Heart left ventricle (tissue), 16 donors: ENCODE measurements around the gene IFITM1. TPM values are rescaled to one million over a fixed set of nuclear protein-coding genes. Genes with fewer than 3 reads are reported as not detected.

Source experiments
- ATAC-seq, 4 donors: fragments of 200-7000 bp; cut with Tn5 transposase; one replicate each; pipeline ENCODE4 v1.9.1; 2020 to 2022; ENCODE audit warnings: moderate library complexity in 4 of 4, mild to moderate bottlenecking in 3 of 4, moderate number of reproducible peaks in 1 of 4
- DNase-seq, 5 donors: peaks; one replicate each; pipeline ENCODE4 v3.0.0-alpha.2; 2020
- H3K27ac ChIP-seq, 12 donors: fragments of 200-600 bp; sonication (generic) in 4 of 12; one replicate each; pipeline versions ENCODE4 v1.5.0 to v1.8.0; 2016 to 2022; ENCODE audit warnings: mild to moderate bottlenecking in 2 of 12
- H3K27me3 ChIP-seq, 9 donors: fragments of 200-600 bp; sonication (generic) in 2 of 9; one replicate each; pipeline versions ENCODE4 v1.5.1 to v1.8.0; 2016 to 2022; ENCODE audit warnings: mild to moderate bottlenecking in 3 of 9
- H3K36me3 ChIP-seq, 9 donors: fragments of 200-600 bp; sonication (generic) in 2 of 9; one replicate each; pipeline versions ENCODE4 v1.5.0 to v1.8.0; 2018 to 2022; ENCODE audit warnings: mild to moderate bottlenecking in 2 of 9
- H3K4me1 ChIP-seq, 12 donors: fragments of 200-600 bp; sonication (generic) in 4 of 12; one replicate each; pipeline versions ENCODE4 v1.5.0 to v1.8.0; 2016 to 2022; ENCODE audit warnings: mild to moderate bottlenecking in 3 of 12
- H3K4me3 ChIP-seq, 12 donors: fragments of 200-600 bp; sonication (generic) in 4 of 12; one replicate each; pipeline versions ENCODE4 v1.5.0 to v1.8.0; 2017 to 2022; ENCODE audit warnings: mild to moderate bottlenecking in 9 of 12, moderate library complexity in 4 of 12
- H3K9me3 ChIP-seq, 12 donors: fragments of 200-600 bp; sonication (generic) in 4 of 12; one replicate each; pipeline versions ENCODE4 v1.5.0 to v1.8.0; 2016 to 2022; ENCODE audit warnings: mild to moderate bottlenecking in 1 of 12
- POLR2A ChIP-seq, 2 donors: fragments of 450-650 bp; IDR thresholded peaks; one replicate each; pipeline ENCODE4 v1.6.1; 2017; ENCODE audit warnings: antibody characterized with exemption in 2 of 2, mild to moderate bottlenecking in 2 of 2, moderate library complexity in 2 of 2
- WGBS, 4 donors: extraction: QIAGEN DNeasy Blood & Tissue Kit in 2 of 4; methylation state at CpG; one replicate each; pipeline versions ENCODE4 v1.1.5 to v1.1.7; 2013 to 2018; 5-methylcytosine and 5-hydroxymethylcytosine counted together
- intact Hi-C, 10 donors: fragments of 100-400 bp; cut with DNase I; formaldehyde crosslinking; loops; one replicate each; pipeline versions ENCODE4 v1.11.1 to v1.14.2; 2022
- polyA plus RNA-seq, 2 donors: library from polyadenylated mRNA; stranded (reverse); fragments of 200-250 nt; gene quantifications; one replicate each; pipeline ENCODE4 v1.2.3, GENCODE V29; 2013
- total RNA-seq, 9 donors: library from RNA; depleted of rRNA in 2 of 9; stranded (reverse); fragments of >200 nt in 2 of 9; fragmentation: NEBNext Ultra II Directional in 3 of 9; extraction: Animal tissue kit (Norgen Biotek cat#: 25700) in 3 of 9; gene quantifications; one replicate each; pipeline versions ENCODE4 v1.1.0 to v1.2.4, GENCODE V29; 2016 to 2023
- TF ChIP-seq, protein P1 (sequence below), 12 donors: fragments of 200-600 bp; sonication (generic) in 4 of 12; IDR thresholded peaks; one replicate each; pipeline versions ENCODE4 v1.5.0 to v1.8.0; 2018 to 2022; ENCODE audit warnings: antibody characterized with exemption in 12 of 12, mild to moderate bottlenecking in 5 of 12
- donor health status: ischemic (EF 13 %, LVEDD 7.1; RV severe dilation, severe dysfunction).
- donor health status: healthy with polysubstance abuse.
- donor health status: DM: no; HTN: yes; CAD: no.
- donor health status: DM: no; HTN: no; CAD: no.
- donor health status: ischemic (EF 25% LVEDD 6.9; RV normal size, moderate dysfunction).
- donor health status: ischemic (EF 25% LVEDD 5.7; RV mildly dilated, moderate dysfunction).
- donor health status: healthy.
- donor health status: DM: yes; HTN: yes; CAD: no.
- donor health status: ischemic (EF 35%, LVEDD 5.7; RV mildly dilated, moderate dysfunction).
- donor health status: nonischemic (EF 11% LVEDD 7.7; RV severe dilation, severe dysfunction).
- donor health status: DM: yes; HTN: yes; CAD: no.
- donor health status: PGD.
- donor health status: ischemic (EF 29% LVEDD 5.4; RV normal size, mild dysfunction).
- donor health status: nonischemic (EF 23%, LVEDD 6.1; RV moderate dilation, normal function).

IFITM1 gene
- total and polyA plus RNA-seq, 11 donors, result 61.3 to 278 (median 132) TPM

DNA sequence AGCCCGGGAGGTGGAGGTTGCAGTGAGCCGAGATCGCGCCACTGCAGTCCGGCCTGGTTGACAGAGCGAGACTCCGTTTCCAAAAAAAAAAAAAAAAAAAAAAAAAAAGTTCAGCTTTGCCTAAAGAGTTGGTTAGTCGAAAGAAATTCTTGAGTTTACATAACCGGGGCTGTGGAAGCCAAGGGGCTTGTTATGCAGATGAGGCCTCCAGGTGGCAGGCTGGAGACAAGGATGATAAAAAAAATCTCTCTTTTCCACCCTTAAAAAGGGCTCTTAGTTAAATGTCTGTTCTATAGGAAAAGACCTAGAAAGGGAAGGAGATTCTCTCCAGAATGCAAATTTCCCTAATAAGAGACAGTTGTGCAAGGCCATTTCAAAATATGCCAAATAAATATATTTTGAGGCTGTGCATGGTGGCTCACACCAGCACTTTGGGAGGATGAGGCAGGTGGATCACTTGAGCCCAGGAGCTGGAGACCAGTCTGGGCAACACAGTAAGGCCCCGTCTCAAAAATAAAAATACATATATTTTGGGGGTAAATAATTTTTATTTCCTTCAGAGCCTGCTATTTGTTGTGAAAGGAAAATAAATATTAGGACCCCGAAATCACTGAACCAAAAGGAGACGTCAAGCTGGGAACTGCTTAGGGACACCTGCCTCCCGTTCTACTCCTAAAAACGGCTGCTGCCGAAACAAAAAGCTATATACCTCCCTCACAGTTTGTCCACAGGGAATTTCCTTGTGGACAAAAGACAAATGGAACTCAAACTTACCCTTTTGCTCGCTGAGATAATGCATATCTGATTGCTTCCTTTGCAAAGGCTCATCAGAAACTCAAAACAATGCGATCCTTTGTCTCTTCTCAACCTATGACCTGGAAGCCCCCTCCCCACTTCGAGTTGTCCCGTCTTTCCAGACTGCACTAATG, 8.7 kb upstream of the IFITM1 start:
- TF ChIP-seq, protein P1, sequence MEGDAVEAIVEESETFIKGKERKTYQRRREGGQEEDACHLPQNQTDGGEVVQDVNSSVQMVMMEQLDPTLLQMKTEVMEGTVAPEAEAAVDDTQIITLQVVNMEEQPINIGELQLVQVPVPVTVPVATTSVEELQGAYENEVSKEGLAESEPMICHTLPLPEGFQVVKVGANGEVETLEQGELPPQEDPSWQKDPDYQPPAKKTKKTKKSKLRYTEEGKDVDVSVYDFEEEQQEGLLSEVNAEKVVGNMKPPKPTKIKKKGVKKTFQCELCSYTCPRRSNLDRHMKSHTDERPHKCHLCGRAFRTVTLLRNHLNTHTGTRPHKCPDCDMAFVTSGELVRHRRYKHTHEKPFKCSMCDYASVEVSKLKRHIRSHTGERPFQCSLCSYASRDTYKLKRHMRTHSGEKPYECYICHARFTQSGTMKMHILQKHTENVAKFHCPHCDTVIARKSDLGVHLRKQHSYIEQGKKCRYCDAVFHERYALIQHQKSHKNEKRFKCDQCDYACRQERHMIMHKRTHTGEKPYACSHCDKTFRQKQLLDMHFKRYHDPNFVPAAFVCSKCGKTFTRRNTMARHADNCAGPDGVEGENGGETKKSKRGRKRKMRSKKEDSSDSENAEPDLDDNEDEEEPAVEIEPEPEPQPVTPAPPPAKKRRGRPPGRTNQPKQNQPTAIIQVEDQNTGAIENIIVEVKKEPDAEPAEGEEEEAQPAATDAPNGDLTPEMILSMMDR (IDR thresholded peaks at IDR 0.05), result peak; percentile 55 to 76 (median 64)
- no peak for TF ChIP-seq POLR2A (IDR thresholded peaks at IDR 0.05)

DNA sequence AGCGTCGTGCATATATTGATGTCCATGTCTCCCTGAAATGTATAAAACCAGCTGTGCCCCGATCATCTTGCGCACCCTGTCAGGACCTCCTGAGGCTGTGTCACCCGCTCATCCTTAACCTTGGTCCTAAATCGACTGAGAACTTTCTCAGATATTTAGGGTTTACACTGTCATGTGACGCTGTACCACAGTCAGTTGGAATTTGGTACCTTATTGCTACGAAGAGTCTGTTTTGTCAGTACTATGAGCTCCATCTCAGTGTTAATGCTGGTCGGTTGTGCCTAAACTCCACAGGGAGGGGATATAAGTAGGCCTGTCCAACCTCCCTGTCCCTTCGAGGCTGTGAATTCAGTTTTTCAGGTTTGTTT, 8.0 kb upstream of the IFITM1 start:
- peak overlapping the region in 8 of 12 donors; percentile 9 to 99 (median 84) for H3K27ac ChIP-seq
- TF ChIP-seq POLR2A (IDR thresholded peaks at IDR 0.05), result no peak
- TF ChIP-seq, protein P1 (IDR thresholded peaks at IDR 0.05), result no peak

More for the DNA sequence above, 8.7 kb upstream of the IFITM1 start:
- WGBS, 4 donors, result 33 to 39% (median 34%) methylated on average over 19 of the region's 19 CpGs
- peak in 1 of 4 donors; percentile 19 for ATAC-seq
- peaks cover 0 to 10% (median 0%) of the 10 kb centered on the region in 9 donors for H3K36me3 ChIP-seq
- no peak overlapping the region for H3K4me3 ChIP-seq
- H3K4me1 ChIP-seq, result peaks cover 0 to 42% (median 15%) of the 10 kb centered on the region in 12 donors
- peak overlapping the region in 6 of 12 donors; percentile 11 to 99 (median 62) for H3K27ac ChIP-seq
- intact Hi-C loops, result loop anchor here in 7 of 10 donors (5.0 to 10.0 kb wide), 5 partner anchors 50 to 200 kb away; partner anchors contain the start of genes BET1L (in 2 of the 7), RIC8A (in 2 of the 7) and RNH1 (in 1 of the 7)
- H3K27me3 ChIP-seq, result peaks cover 0 to 21% (median 4%) of the 10 kb centered on the region in 9 donors
- no peaks in the 10 kb centered on the region for H3K9me3 ChIP-seq
- peak in 4 of 5 donors; percentile 59 to 73 (median 68) for DNase-seq

DNA sequence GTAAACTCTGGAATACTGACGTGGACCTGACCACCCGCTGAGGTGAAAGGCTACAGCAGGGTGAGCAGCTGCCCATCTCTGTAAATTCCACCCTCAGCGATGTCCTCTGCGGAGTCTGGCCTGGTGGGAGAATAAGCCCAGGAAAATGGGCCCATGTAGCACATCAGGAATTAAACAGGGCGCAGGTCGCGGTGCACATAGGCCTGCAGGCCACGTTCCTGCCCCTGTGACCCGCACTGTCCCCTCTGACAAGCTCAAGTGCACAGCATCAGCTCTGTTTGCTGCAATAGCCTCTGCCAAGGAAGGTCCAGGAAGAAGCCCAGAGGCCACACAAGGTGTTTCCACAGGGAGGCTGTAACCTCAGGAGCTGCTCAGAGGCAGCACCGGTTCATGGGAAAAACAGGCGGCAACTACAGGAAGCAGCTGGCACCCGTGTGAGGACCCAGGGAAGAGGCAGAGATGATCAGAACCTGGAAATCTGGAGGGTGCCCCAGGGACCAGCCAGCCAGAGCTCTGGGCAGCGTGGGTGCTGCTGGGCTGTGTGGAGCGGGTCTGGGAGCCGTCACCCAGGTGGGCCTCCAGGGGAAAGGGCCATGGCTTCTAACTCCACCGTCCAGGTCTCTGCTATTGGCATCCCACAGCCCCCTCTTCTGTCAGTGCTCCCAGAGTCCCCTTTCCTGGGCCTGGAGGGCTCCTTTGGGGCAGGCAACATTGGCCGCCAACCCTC, 7.0 kb upstream of the IFITM1 start:
- ATAC-seq, result no peak
- TF ChIP-seq POLR2A (IDR thresholded peaks at IDR 0.05), result no peak
- TF ChIP-seq, protein P1 (IDR thresholded peaks at IDR 0.05), result no peak
- DNase-seq, result peak in 1 of 5 donors; percentile 29
- Histone ChIP-seq H3K36me3 (peaks cover 0 to 10% (median 0%) of the 10 kb centered on the region in 9 donors), H3K4me1 (peaks cover 0 to 43% (median 16%) of the 10 kb centered on the region in 12 donors), H3K4me3 (peak overlapping the region in 1 of 12 donors; percentile 15), H3K27me3 (peaks cover 0 to 9% (median 0%) of the 10 kb centered on the region in 9 donors), H3K27ac (peak overlapping the region; percentile 69 to 99 (median 88)), H3K9me3 (no peaks in the 10 kb centered on the region)
- intact Hi-C loops, result loop anchor here in 6 of 10 donors (5.0 to 10.0 kb wide), 5 partner anchors 48 to 198 kb away; partner anchors contain the start of genes BET1L (in 2 of the 6), RIC8A (in 2 of the 6) and RNH1 (in 1 of the 6)
- WGBS, 4 donors, result 84 to 91% (median 90%) methylated on average over 12 to 17 of the region's 17 CpGs

More for the DNA sequence above, 8.0 kb upstream of the IFITM1 start:
- Histone ChIP-seq H3K27me3 (peaks cover 0 to 15% (median 0%) of the 10 kb centered on the region in 9 donors), H3K4me1 (peaks cover 0 to 42% (median 15%) of the 10 kb centered on the region in 12 donors), H3K9me3 (no peaks in the 10 kb centered on the region), H3K4me3 (no peak overlapping the region), H3K36me3 (peaks cover 0 to 10% (median 0%) of the 10 kb centered on the region in 9 donors)
- no peak for ATAC-seq
- WGBS, 4 donors, result 89 to 92% (median 90%) methylated on average over 10 of the region's 10 CpGs
- no peak for DNase-seq
- intact Hi-C loops, result loop anchor here in 6 of 10 donors (5.0 to 10.0 kb wide), 5 partner anchors 49 to 199 kb away; partner anchors contain the start of genes BET1L (in 2 of the 6), RIC8A (in 2 of the 6) and RNH1 (in 1 of the 6)
